ENCODE data around the gene TWF2.
"Not testable (repeated sequence)": the region's sequence is repeated elsewhere in the genome, so short reads cannot be mapped to it uniquely, and the experiment has no call there.

Gene TWF2

GRCh38 chr3:52238761-52239701 is at the start of gene TWF2:
Gene TWF2, minus strand, starts transcription at chr3:52239158. Its CDS starts 142 bp downstream, at chr3:52239016.
- peak; percentile 77 for DNase-seq (ENCODE audit: low read depth, low spot score)

GRCh38 chr3:52288674-52289073 is 49.7 kb upstream of the TWF2 start:
- DNase-seq (ENCODE audit: low read depth, low spot score), result no peak

GRCh38 chr3:52286777-52287110 is 47.8 kb upstream of the TWF2 start:
- DNase-seq (ENCODE audit: low read depth, low spot score), result no peak

- not testable (repeated sequence) for DNase-seq (ENCODE audit: low read depth, low spot score)
These were observed 45.1 kb upstream of the TWF2 start for GRCh38 chr3:52284051-52284450.

- DNase-seq (ENCODE audit: low read depth, low spot score), result no peak
These were observed 44.3 kb upstream of the TWF2 start for GRCh38 chr3:52283306-52283705.

- DNase-seq (ENCODE audit: low read depth, low spot score), result no peak
These were observed 43.2 kb upstream of the TWF2 start for GRCh38 chr3:52281981-52282801.

GRCh38 chr3:52280050-52280461 is 41.1 kb upstream of the TWF2 start:
- no peak for DNase-seq (ENCODE audit: low read depth, low spot score)

GRCh38 chr3:52279596-52279995 is 40.6 kb upstream of the TWF2 start:
- no peak for DNase-seq (ENCODE audit: low read depth, low spot score)

- DNase-seq (ENCODE audit: low read depth, low spot score), result peak; percentile 95
These were observed 39.6 kb upstream of the TWF2 start, which contains the start of gene WDR82 for GRCh38 chr3:52278510-52279069. Gene WDR82, minus strand, starts transcription at chr3:52278649. Its CDS starts 288 bp downstream, at chr3:52278361.

- DNase-seq (ENCODE audit: low read depth, low spot score), result peak; percentile 26
These were observed 39.1 kb upstream of the TWF2 start for GRCh38 chr3:52277972-52278509.

GRCh38 chr3:52277071-52277964 is 38.4 kb upstream of the TWF2 start:
- DNase-seq (ENCODE audit: low read depth, low spot score), result peak; percentile 44

- not testable (repeated sequence) for DNase-seq (ENCODE audit: low read depth, low spot score)
These were observed 35.8 kb upstream of the TWF2 start for GRCh38 chr3:52274781-52275180.

- DNase-seq (ENCODE audit: low read depth, low spot score), result no peak
These were observed 33.9 kb upstream of the TWF2 start for GRCh38 chr3:52272831-52273230.

GRCh38 chr3:52272172-52272571 is 33.2 kb upstream of the TWF2 start:
- not testable (repeated sequence) for DNase-seq (ENCODE audit: low read depth, low spot score)

GRCh38 chr3:52270252-52270754 is 31.3 kb upstream of the TWF2 start:
- DNase-seq (ENCODE audit: low read depth, low spot score), result no peak

- DNase-seq (ENCODE audit: low read depth, low spot score), result no peak
These were observed 30.8 kb upstream of the TWF2 start for GRCh38 chr3:52269776-52270175.

GRCh38 chr3:52268036-52268435 is 29.1 kb upstream of the TWF2 start:
- DNase-seq (ENCODE audit: low read depth, low spot score), result no peak

- DNase-seq (ENCODE audit: low read depth, low spot score), result no peak
These were observed 26.4 kb upstream of the TWF2 start for GRCh38 chr3:52265387-52265786.

GRCh38 chr3:52262447-52262846 is 23.5 kb upstream of the TWF2 start:
- DNase-seq (ENCODE audit: low read depth, low spot score), result no peak

- no peak for DNase-seq (ENCODE audit: low read depth, low spot score)
These were observed 20.5 kb upstream of the TWF2 start for GRCh38 chr3:52259448-52259847.

GRCh38 chr3:52259035-52259434 is 20.1 kb upstream of the TWF2 start:
- DNase-seq (ENCODE audit: low read depth, low spot score), result no peak

All from activated naive CD8-positive, alpha-beta T cell treated with anti-CD3 and anti-CD28 coated beads, Interleukin-2, amount 50 U/mL, for 16 hours (primary cell).